Cardiac muscle cell (in vitro differentiated cells and primary cell): ENCODE measurements around the gene USP22. TPM values are rescaled to one million over a fixed set of nuclear protein-coding genes. Genes with fewer than 3 reads are reported as not detected.
A peak's percentile ranks its signal among the peaks of the same experiment; 100 is the strongest.

ENCODE experiments used
- DNase-seq, 2 donors: peaks; one replicate each; pipeline versions ENCODE4 v3.0.0 to v3.0.0-alpha.2; 2010 to 2017; ENCODE audit warnings: low read depth in 1 of 2, low spot score in 1 of 2
- H3K27ac ChIP-seq: fragments of 200-600 bp; sonication (generic); 2 replicates; pipeline ENCODE4 v1.5.1; 2016
- H3K27me3 ChIP-seq: fragments of 200-600 bp; sonication (generic); 2 replicates; pipeline ENCODE4 v1.6.0; 2016; ENCODE audit warnings: control low read depth
- H3K36me3 ChIP-seq: fragments of 200-600 bp; sonication (generic); 2 replicates; pipeline ENCODE4 v1.5.1; 2016; ENCODE audit warnings: control low read depth
- H3K4me1 ChIP-seq: fragments of 200-600 bp; sonication (generic); 2 replicates; pipeline ENCODE4 v1.8.1; 2017; ENCODE audit warnings: low read depth, mild to moderate bottlenecking, mixed run types
- H3K4me3 ChIP-seq: fragments of 200-600 bp; sonication (generic); 2 replicates; pipeline ENCODE4 v1.5.1; 2016; ENCODE audit warnings: mild to moderate bottlenecking
- H3K9me3 ChIP-seq: fragments of 200-600 bp; sonication (generic); 2 replicates; pipeline ENCODE4 v1.5.1; 2017; ENCODE audit warnings: low read depth, mild to moderate bottlenecking, control low read depth
- polyA plus RNA-seq: library from polyadenylated mRNA; unstranded; fragments of >200 nt; fragmentation: Nextera tagmentation; extraction: Ambion mirVana; gene quantifications from 2 replicates; pipeline ENCODE4 v1.2.1, GENCODE V29; 2016
- total RNA-seq: library from RNA; depleted of rRNA; stranded (reverse); fragments of >200 nt; gene quantifications from 2 replicates; pipeline ENCODE4 v1.2.3, GENCODE V29; 2016
- TF ChIP-seq, protein P1 (sequence below): IDR thresholded peaks from 2 replicates; pipeline ENCODE4 v1.5.1; 2012; ENCODE audit warnings: low read depth, mild to moderate bottlenecking, low read length

USP22 gene
- total and polyA plus RNA-seq, 2 experiments from 2014 or later = 153 to 280 TPM

DNA sequence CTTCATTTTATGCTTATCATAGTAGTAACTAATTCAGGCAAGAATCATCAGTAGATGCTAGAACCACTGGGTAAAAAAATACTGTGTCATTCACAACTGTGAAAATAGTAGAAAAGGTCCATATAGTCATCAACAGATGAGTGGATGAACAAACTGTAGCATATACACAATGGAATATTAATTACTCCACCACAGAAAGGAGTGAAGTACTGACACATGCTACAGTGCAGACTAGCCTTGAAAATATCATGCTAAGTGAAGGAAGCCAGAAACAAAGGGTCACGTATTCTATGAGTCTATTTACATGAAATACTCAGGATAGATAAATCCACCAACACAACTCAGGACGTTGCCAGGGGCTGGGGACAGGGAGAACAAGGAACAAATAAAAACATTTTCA, 13.3 kb downstream of the USP22 start:
- TF ChIP-seq, protein P1, sequence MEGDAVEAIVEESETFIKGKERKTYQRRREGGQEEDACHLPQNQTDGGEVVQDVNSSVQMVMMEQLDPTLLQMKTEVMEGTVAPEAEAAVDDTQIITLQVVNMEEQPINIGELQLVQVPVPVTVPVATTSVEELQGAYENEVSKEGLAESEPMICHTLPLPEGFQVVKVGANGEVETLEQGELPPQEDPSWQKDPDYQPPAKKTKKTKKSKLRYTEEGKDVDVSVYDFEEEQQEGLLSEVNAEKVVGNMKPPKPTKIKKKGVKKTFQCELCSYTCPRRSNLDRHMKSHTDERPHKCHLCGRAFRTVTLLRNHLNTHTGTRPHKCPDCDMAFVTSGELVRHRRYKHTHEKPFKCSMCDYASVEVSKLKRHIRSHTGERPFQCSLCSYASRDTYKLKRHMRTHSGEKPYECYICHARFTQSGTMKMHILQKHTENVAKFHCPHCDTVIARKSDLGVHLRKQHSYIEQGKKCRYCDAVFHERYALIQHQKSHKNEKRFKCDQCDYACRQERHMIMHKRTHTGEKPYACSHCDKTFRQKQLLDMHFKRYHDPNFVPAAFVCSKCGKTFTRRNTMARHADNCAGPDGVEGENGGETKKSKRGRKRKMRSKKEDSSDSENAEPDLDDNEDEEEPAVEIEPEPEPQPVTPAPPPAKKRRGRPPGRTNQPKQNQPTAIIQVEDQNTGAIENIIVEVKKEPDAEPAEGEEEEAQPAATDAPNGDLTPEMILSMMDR = no peak
- Histone ChIP-seq H3K4me3 (no peak overlapping the region), H3K4me1 (peaks cover 35% of the 10 kb centered on the region), H3K27ac (peak overlapping the region; percentile 30), H3K27me3 (no peaks in the 10 kb centered on the region), H3K36me3 (peaks cover 29% of the 10 kb centered on the region), H3K9me3 (no peaks in the 10 kb centered on the region)
- DNase-seq = no peak

DNA sequence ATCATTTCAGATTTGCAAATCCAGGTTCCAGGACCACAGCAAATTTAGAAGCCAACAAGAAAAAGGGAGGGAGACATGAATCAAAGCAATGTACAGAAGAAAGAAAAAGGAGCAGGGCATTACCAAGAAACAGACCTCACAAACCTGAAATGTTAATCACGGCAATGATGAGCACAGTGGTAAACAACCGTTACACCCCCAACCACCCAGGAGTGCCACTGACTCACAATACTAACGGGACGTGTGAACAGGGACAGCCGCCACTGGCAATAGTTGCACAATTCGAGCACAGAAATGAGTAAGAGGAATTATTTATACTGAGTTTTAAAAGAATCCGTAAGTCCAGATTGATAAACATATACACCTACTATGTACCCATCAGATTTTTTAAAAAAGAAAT, 13.8 kb downstream of the USP22 start:
- H3K4me3 ChIP-seq = no peak overlapping the region
- H3K36me3 ChIP-seq = peaks cover 29% of the 10 kb centered on the region
- H3K27ac ChIP-seq = no peak overlapping the region
- no peaks in the 10 kb centered on the region for H3K27me3 ChIP-seq
- H3K9me3 ChIP-seq = no peaks in the 10 kb centered on the region
- peak in 1 of 2 donors; percentile 76 for DNase-seq
- peaks cover 30% of the 10 kb centered on the region for H3K4me1 ChIP-seq
- TF ChIP-seq, protein P1 = no peak

DNA sequence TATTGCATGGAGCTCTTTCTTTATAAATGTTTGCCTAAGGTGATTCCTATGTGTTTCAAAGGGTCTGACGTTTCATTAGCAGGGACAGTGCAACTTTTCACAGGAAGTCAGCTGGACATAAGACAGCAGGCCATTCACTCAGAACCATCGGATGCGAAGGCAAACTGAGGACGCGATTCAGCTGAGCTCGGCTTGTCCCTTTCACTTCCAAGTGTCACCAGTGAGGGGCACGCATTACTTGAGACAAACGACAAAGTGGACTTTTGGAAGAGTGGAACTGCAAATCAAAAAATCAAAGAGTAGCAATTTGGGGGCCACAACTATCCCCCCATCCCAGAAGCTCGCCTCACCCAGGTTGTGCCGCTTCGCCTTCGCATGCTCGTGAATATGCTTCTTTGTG, 14.6 kb downstream of the USP22 start:
- no peak for DNase-seq
- H3K27ac ChIP-seq = peak overlapping the region; percentile 2
- H3K27me3 ChIP-seq = no peaks in the 10 kb centered on the region
- H3K4me3 ChIP-seq = no peak overlapping the region
- peaks cover 25% of the 10 kb centered on the region for H3K4me1 ChIP-seq
- TF ChIP-seq, protein P1 = no peak
- H3K9me3 ChIP-seq = no peaks in the 10 kb centered on the region
- H3K36me3 ChIP-seq = peaks cover 33% of the 10 kb centered on the region

DNA sequence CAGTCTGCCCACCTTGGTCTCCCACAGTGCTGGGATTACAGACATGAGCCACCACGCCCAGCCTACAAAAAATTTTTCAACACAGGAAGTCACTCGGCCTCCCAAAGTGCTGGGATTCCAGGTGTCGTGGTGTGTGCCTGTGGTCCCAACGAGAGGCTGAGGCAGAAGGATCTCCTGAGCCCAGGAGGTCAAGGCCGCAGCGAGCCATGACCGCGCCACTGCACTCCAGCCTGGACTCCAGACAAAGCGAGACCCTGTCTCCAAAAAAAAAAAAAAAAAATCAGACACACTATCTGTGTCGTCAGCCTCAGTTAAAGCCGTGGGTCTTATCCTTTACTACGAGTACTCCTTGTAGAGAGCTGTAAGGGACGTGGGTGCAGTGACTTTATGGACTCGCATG, 15.8 kb downstream of the USP22 start:
- H3K36me3 ChIP-seq = peaks cover 33% of the 10 kb centered on the region
- peaks cover 16% of the 10 kb centered on the region for H3K4me1 ChIP-seq
- TF ChIP-seq, protein P1 = no peak
- no peak overlapping the region for H3K4me3 ChIP-seq
- peak overlapping the region; percentile 45 for H3K27ac ChIP-seq
- H3K9me3 ChIP-seq = no peaks in the 10 kb centered on the region
- no peaks in the 10 kb centered on the region for H3K27me3 ChIP-seq
- DNase-seq = no peak

DNA sequence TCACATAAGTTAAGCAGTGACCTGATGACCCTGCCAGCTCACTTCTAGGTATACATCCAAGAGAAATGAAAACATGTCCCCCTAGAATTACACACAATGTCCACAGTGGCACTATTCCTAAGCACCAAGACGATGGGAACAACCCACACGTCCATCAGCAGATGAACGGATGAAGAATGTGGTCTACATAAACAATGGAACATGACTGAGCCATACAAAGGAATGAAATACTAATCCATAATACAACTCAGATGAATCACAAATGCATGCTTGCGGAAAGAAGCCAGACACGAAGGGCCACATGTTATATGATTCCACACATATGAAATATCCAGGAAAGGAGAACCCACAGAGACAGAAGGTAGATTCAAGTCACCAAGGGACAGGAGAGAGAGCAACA, 17.4 kb downstream of the USP22 start:
- Histone ChIP-seq H3K9me3 (no peaks in the 10 kb centered on the region), H3K27me3 (no peaks in the 10 kb centered on the region), H3K36me3 (peaks cover 44% of the 10 kb centered on the region), H3K27ac (no peak overlapping the region), H3K4me3 (no peak overlapping the region), H3K4me1 (peaks cover 5% of the 10 kb centered on the region)
- no peak for DNase-seq
- TF ChIP-seq, protein P1 = no peak

DNA sequence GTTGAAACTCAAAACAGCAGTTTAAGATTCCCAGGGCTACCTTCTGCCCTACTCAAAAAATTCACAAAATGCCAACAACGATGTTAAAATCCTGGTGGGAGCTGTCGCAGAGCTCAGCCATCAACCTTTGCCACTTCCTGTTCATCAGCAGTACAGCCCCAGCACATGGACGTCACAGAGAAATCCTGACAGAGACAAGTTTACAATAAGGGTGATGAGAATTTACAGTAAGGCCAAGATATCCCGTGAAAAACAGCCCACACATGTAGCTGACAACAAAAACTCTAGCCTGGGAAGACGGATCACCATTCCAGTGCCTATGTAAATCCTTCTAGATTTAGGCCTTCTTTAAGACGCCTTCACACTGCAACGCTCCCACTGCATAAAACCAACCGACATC, 18.8 kb downstream of the USP22 start:
- peaks cover 57% of the 10 kb centered on the region for H3K36me3 ChIP-seq
- no peaks in the 10 kb centered on the region for H3K27me3 ChIP-seq
- peak in 1 of 2 donors; percentile 22 for DNase-seq
- no peaks in the 10 kb centered on the region for H3K4me1 ChIP-seq
- peak overlapping the region; percentile 14 for H3K27ac ChIP-seq
- H3K4me3 ChIP-seq = no peak overlapping the region
- no peaks in the 10 kb centered on the region for H3K9me3 ChIP-seq
- TF ChIP-seq, protein P1 = no peak
